ENCODE results near the gene GALM.
"Not testable (repeated sequence)": the region's sequence is repeated elsewhere in the genome, so short reads cannot be mapped to it uniquely, and the experiment has no call there.

Gene GALM

GRCh38 chr2:38737000-38737698 lies 71.2 kb downstream of the GALM start:
- DNase-seq (ENCODE audit: low read depth in 3 of 3, low spot score in 1 of 3): not testable (repeated sequence)

- no peak for DNase-seq (ENCODE audit: low read depth in 3 of 3, low spot score in 1 of 3)
Observed at GRCh38 chr2:38737925-38738324, 72.0 kb downstream of the GALM start.

GRCh38 chr2:38739524-38739923 lies 73.6 kb downstream of the GALM start:
- no peak for DNase-seq (ENCODE audit: low read depth in 3 of 3, low spot score in 1 of 3)

DNA sequence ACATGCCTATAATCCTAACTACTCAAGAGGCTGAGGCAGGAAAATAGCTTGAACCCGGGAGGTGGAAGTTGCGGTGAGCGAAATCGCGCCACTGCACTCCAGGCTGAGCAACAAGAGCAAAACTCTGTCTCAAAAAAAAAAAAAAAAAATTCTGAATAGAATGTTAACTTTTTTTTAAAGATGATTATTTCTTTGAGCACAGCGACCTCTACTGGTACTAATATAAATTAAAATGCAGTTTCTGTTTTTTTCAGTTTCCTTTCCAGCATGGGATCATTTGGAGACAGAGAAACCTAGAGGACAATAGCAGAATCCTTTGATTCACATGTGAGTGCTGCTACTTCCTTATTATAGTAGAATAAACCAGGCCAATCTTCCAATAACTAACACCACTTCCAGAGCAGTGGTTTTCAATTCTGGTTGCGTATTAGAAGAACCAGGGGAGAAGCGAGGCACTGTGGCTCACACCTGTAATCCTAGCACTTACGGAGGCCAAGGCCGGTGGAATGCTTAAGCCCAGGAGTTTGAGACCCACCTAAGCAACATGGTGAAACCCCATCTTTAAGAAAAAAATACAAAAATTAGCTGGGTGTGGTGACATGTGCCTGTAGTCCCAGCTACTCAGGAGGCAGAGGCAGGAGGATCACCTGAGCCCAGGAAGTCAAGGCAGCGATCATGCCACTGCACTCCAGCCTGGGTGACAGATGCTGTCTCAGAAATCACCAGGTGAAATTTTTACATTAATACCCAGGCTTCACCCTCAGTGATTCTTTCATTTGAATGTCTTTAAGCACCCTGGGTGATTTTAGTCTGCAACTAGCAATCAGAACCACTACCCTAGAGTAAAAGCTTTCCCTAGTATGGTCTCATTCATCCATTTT lies 75.2 kb downstream of the GALM start:
- no peak for DNase-seq (ENCODE audit: low read depth in 3 of 3, low spot score in 1 of 3)

DNA sequence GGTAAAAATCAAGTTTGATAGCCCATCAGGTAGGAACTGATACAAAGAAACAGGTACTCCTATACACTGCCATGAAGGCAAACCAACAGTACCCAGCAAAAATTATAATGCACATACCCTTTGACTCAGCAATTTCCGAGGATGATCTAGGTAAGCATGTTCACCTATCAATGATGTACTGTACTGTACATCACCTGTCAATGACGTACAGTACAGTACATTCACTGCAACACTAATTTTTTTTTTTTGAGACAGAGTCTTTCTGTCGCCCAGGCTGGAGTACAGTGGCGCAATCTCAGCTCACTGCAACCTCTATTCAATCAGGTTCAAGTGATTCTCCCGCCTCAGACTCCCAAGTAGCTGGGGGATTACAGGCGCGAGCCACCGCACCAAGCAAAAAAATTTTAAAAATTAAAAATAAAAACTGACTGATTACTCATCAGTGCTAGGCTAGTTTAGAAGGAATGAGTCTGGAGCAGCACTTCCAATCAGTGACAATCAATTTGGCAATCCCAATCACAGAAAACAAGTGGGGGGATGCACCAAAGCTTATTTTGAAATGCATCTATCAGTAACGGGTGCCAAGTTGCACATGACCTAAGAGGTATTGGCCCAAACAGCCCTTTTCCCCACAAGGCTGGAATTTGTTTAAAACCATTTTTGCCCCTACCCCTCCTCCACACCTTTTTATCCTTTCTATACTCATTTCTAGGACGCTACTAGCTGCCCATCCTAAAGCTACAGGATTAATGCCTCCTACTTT lies 77.1 kb downstream of the GALM start:
- DNase-seq (ENCODE audit: low read depth in 3 of 3, low spot score in 1 of 3): no peak

- DNase-seq (ENCODE audit: low read depth in 3 of 3, low spot score in 1 of 3): no peak
Observed at GRCh38 chr2:38743672-38744398, 77.9 kb downstream of the GALM start.

DNA sequence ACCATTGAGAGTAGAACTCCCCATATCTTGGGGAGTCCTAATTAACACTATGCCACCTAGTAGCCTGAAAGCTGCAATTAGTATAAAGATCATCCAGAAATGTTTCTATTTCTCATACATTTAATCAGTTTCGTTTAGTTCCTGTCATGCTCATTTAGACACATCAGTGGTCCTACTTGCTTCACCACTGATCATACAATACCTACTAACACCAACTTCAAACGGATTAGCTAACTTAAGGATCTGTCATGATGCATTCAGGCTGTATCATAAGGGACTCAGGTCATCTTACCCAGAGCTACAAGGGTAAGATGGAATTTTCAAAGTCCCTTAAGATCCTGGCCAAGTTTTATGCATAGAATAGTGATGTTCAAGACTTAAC lies 78.5 kb downstream of the GALM start:
- no peak for DNase-seq (ENCODE audit: low read depth in 3 of 3, low spot score in 1 of 3)

GRCh38 chr2:38745267-38745666 lies 79.4 kb downstream of the GALM start:
- DNase-seq (ENCODE audit: low read depth in 3 of 3, low spot score in 1 of 3): no peak

DNA sequence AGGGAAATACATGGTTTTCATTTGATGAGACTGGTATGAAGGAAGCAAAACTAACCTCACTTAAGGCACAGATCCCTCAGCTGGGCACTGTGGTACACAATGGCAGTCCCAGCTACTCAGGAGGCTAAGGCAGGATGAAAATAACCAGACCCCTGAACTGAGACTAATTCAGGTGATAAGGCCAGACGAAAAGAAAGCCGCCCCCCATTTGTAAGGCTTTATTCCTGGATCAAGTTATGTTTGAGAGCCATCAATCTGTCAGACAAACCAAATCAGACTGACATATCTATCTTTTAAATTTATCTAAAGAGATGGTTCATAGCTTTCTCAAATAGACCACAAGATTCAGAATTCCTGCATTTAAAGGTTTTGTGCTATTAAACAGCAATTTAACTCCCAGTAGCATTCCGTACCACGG lies 81.1 kb downstream of the GALM start:
- DNase-seq (ENCODE audit: low read depth in 3 of 3, low spot score in 1 of 3): no peak

GRCh38 chr2:38747819-38748218 lies 81.9 kb downstream of the GALM start:
- no peak for DNase-seq (ENCODE audit: low read depth in 3 of 3, low spot score in 1 of 3)

DNA sequence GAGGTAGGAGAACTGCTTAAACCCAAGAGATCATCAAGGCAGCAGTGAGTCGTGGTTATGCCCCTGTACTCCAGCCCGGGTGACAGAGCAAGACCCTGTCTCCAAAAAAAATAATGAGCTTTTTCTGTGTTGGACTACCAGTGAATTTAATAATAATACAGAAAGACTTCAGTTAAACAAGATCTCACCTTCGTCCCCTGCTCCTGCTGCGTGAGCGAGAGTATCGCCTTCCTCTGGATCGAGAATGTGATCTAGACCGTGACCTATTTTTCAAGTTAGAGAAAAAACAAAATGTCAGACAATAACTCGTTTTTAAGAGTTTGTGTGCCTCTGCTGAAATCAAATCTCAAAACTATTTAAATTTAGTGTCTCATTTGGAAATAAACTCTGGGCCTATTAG lies 82.5 kb downstream of the GALM start:
- no peak for DNase-seq (ENCODE audit: low read depth in 3 of 3, low spot score in 1 of 3)

DNA sequence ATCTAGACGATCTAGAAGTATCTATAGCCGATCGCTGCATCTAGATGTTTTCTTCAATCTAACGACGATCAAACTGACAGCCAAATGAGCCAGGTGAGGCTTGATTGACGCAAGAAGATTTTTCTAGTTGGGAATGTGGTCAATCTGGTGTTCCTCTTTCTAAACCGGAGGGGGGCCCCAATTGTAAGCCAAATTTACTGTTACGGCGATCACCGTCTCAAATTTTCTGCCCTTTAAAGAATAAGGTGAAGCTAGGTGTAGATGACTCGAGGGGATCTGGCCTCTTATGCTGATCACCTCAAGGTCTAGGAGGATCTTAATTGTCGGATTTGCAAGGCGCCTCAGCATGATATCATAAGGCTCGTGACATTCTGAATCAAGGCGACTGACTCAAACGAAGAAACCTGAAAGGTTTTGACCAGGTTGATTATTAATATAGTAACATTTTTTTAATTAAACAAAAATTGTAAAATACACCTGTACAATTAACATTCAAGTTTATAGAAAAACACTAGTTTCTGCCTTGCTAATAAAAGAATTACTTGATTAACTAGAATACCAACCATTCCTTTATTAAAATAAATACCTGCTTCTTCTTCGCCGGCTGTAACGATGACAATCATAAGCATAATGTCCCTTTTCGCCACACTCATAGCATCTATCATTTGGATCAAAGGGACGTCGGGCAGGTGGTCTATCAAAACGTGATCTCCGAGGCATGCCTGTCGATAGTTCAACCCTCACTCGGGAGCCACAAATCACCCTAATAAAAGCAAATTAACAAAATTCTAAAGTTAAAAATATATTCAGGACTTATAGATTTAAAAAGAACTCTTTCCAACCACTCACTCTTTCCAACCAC lies 83.3 kb downstream of the GALM start:
- no peak for DNase-seq (ENCODE audit: low read depth in 3 of 3, low spot score in 1 of 3)

DNA sequence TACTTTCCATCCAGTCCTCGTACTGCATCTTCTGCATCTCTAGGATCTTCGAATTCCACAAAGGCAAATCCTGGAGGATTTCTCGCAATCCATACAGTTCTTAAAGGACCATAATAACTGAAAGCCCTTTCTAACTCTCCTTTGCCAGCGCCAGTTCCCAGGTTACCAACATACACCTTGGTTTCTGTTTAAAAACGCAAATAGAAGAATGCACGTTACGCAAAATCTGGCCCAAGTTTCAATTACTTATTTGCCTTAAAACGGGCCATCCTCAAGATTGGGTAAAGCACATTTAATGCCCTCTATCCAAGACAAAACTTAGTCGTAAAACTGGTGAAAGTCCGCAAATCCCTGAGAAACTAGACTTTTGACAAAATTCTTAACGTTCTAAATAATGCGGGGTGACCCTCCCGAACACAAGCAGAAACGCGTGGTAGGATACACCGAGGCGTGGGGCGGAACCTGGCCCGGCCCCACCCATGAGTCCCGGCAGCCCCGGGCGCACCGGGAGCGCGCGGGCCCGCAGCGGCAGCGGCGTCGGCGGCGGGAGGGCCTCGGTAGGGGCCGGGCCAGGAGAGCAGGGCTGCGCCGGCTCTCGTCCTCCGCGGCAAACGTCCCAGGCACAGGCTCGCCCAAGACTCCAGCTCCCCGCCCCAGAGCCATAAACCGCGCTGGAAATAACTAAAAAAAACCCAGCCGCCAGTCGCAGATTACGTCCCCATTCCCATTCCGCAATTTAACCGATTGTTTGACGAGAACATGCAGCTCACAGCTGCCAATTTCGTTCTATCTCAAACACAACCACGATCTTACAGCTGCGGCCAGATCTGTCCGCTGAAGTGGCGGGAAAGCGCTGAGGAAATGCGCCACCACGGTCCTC lies 84.3 kb downstream of the GALM start:
- peak; percentile 3 to 38 (median 18) for DNase-seq (ENCODE audit: low read depth in 3 of 3, low spot score in 1 of 3)

GRCh38 chr2:38750891-38751595 lies 85.1 kb downstream of the GALM start, which contains the start of gene SRSF7:
Gene SRSF7, minus strand, starts transcription at chr2:38751361. Its CDS starts 105 bp downstream, at chr2:38751256.
- peak; percentile 94 to 98 (median 98) for DNase-seq (ENCODE audit: low read depth in 3 of 3, low spot score in 1 of 3)

DNA sequence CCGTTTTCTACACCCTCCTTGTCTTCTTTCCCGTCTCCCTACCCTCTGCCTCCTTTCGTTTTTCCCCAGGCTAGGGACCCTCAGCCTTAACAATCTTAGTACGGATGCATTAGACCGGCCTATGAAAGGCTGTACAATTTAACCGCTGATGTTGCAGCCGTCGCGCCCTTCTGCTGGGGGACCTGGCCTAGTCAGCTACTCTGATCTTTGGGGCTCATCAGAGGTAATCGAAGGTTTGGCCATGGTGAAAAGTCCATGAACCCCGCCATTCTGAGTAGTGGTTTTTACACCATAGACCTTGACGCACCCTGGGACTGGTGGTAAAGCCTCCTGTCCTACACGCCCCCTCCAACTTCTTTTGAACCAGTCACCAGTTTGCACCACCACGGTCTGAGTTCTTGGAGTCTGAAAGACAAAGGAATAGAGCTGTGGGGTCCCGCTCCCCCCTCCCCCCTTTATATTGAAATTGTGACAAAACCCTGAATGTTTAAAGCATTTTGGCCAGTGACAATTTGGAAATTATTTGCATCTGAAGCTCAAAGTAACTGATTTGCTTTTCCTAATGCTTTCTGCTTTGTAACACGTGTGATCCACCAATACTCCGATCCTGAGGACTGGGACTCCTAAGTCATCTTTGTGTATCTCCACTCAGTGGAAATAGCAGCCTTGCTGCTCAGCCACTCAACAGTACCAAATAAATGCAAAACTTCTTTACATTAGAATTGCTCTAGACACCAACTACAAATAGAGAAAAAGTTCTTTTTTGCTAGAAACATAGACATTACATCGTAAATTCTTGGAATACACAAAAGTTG lies 85.9 kb downstream of the GALM start:
- DNase-seq (ENCODE audit: low read depth in 3 of 3, low spot score in 1 of 3): no peak

- DNase-seq (ENCODE audit: low read depth in 3 of 3, low spot score in 1 of 3): no peak
Observed at GRCh38 chr2:38754049-38754448, 88.1 kb downstream of the GALM start.

GRCh38 chr2:38754506-38754905 lies 88.6 kb downstream of the GALM start:
- DNase-seq (ENCODE audit: low read depth in 3 of 3, low spot score in 1 of 3): no peak

- not testable (repeated sequence) for DNase-seq (ENCODE audit: low read depth in 3 of 3, low spot score in 1 of 3)
Observed at GRCh38 chr2:38755891-38756290, 90.0 kb downstream of the GALM start.
